ENCODE measurements around the gene SLC13A5.

Gene SLC13A5

DNA sequence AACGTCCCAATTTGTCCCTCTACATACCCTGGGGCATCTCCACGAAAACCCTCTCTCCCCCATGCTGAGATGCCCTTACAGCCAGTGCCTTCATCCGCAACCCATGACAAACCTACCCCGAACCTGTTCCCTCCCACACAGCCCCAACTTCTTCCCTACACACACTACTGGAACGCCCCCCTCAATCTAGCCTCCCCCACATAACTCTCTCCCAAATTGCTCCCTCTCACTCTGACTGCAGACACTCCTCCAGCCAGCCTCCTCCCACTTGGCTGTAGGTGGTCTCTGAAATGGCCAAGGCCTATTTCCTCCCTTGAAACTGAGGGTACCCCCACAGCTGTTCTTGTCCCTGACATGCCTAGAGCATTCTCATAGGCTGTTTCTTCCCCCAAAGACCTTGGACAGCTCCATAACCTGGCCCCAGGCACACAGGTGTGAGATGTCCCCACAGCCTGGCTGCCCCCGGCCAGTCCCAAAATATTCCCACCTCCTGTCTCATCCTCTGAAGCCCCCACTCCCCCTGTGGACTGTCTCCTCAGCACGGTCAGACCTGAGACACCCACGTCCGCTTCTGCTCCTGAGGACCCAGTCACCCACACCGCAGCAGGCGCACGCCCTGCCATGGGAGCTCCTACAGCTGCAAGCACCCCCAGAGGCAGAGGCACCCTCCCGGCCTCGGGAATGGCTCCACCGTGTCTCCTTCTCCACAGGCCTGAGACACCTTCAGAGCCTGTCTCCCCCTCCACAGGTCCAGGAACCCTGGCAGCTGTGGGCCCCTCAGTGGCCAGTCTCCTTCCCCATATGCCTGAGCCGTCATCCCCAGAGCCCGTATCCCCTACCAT, 76.3 kb downstream of the SLC13A5 start:
- DNase-seq = no peak

- no peak for DNase-seq
Observed at GRCh38 chr17:6636105-6636504, 77.1 kb downstream of the SLC13A5 start.

Measured in amniotic stem cell (primary cell).